ENCODE results near the gene SERP2. TPM values are rescaled to one million over a fixed set of nuclear protein-coding genes. Genes with fewer than 3 reads are reported as not detected.

Gene SERP2
- total and polyA plus RNA-seq, 2 donors (not counting 1 experiment from before 2014, with no cell fraction given) = 0.43 TPM; not detected in 1

GRCh38 chr13:44434766-44435141, 61.1 kb downstream of the SERP2 start:
- Histone ChIP-seq H3K27me3 (replicated peaks in 1 of 4; ENCODE audit: control extremely low read depth in 1 of 4, control insufficient read depth in 3 of 4, insufficient read depth in 4 of 4, low read length in 3 of 4) (peaks cover 0 to 16% (median 0%) of the 10 kb centered on the region in 4 experiments), H4K20me1 (ENCODE audit: control insufficient read depth, insufficient read depth, low read length, poor library complexity, severe bottlenecking) (no peaks in the 10 kb centered on the region), H3K27ac (ENCODE audit: low read length in 2 of 2) (peak overlapping the region in 1 of 2 donors; percentile 46), H2AFZ (ENCODE audit: insufficient read depth, low read depth, low read length, poor library complexity, severe bottlenecking) (peak overlapping the region; percentile 77), H3K36me3 (replicated peaks in 1 of 2; ENCODE audit: control extremely low read depth in 1 of 2, control insufficient read depth in 1 of 2, extremely low read depth in 1 of 2, insufficient read depth in 2 of 2, low read length in 1 of 2) (no peaks in the 10 kb centered on the region), H3K9me3 (ENCODE audit: control extremely low read depth in 1 of 3, control insufficient read depth in 2 of 3, insufficient read depth in 1 of 3, low read length in 2 of 3) (no peaks in the 10 kb centered on the region), H3K79me2 (ENCODE audit: control insufficient read depth, insufficient read depth, low read length) (no peaks in the 10 kb centered on the region), H3K4me3 (ENCODE audit: control extremely low read depth in 1 of 5, extremely low read depth in 1 of 5, insufficient read depth in 1 of 5, low read depth in 2 of 5, low read length in 4 of 5) (peak overlapping the region; percentile 36 to 90 (median 62)), H3K4me2 (replicated peaks; ENCODE audit: low read depth, low read length, poor library complexity, severe bottlenecking) (peak overlapping the region; percentile 94), H3K9ac (ENCODE audit: low read length) (peak overlapping the region; percentile 80), H3K4me1 (ENCODE audit: control insufficient read depth in 2 of 2, insufficient read depth in 2 of 2, low read length in 2 of 2) (peaks cover 22 to 30% of the 10 kb centered on the region in 2 donors)
- WGBS (ENCODE audit: insufficient coverage) = 0% methylated on average over 3 of the region's 4 CpGs
- TF ChIP-seq, protein P1, sequence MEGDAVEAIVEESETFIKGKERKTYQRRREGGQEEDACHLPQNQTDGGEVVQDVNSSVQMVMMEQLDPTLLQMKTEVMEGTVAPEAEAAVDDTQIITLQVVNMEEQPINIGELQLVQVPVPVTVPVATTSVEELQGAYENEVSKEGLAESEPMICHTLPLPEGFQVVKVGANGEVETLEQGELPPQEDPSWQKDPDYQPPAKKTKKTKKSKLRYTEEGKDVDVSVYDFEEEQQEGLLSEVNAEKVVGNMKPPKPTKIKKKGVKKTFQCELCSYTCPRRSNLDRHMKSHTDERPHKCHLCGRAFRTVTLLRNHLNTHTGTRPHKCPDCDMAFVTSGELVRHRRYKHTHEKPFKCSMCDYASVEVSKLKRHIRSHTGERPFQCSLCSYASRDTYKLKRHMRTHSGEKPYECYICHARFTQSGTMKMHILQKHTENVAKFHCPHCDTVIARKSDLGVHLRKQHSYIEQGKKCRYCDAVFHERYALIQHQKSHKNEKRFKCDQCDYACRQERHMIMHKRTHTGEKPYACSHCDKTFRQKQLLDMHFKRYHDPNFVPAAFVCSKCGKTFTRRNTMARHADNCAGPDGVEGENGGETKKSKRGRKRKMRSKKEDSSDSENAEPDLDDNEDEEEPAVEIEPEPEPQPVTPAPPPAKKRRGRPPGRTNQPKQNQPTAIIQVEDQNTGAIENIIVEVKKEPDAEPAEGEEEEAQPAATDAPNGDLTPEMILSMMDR (IDR thresholded peaks at IDR 0.05) = no peak
- TF ChIP-seq EZH2 (IDR thresholded peaks at IDR 0.05; ENCODE audit: borderline replicate concordance, insufficient read depth, low read depth, low read length, poor library complexity, severe bottlenecking) = no peak
- intact Hi-C loops (cut with micrococcal nuclease) = loop anchor here (1.0 kb wide), 3 partner anchors 175 to 555 kb away; partner anchors contain the start of genes CCDC122 and LACC1
- POLR2A ChIA-PET = interaction anchor here (0.8 kb wide), 1 partner anchor 17 kb away, joined by 3 read pairs; no protein-coding TSS in a partner anchor
- ATAC-seq (ENCODE audit: low read depth) = no peak
- Mint-ChIP-seq H3K9me3 (ENCODE audit: insufficient read depth) (no peaks in the 10 kb centered on the region), H3K27ac (no peak overlapping the region), H3K4me1 (peaks cover 29% of the 10 kb centered on the region), H3K27me3 (peaks cover 11% of the 10 kb centered on the region), H3K4me3 (peak overlapping the region; percentile 89)
- DNase-seq = no peak
- CTCF ChIA-PET = interaction anchor here (0.6 to 12.2 kb wide), 8 partner anchors 15 to 528 kb away, joined by 3 to 260 read pairs (median 4); no protein-coding TSS in a partner anchor

Data from B cell (primary cell).